SU-DHL-6 (cell line): ENCODE results near the gene TCF4.

ENCODE experiments used
- CTCF ChIP-seq: fragments of 200-600 bp; sonication (generic); IDR thresholded peaks from one replicate; pipeline ENCODE4 v1.5.1; 2017; ENCODE audit warnings: antibody characterized with exemption, mild to moderate bottlenecking, low read length, moderate library complexity; ENCODE audit not compliant: insufficient read depth, poor library complexity, severe bottlenecking
- EZH2phosphoT487 ChIP-seq: fragments of 200-600 bp; sonication (generic), shearing (Covaris generic); conservative IDR thresholded peaks from 2 replicates; pipeline ENCODE4 v1.6.1; 2018; ENCODE audit warnings: mild to moderate bottlenecking, antibody characterized with exemption, low read length, moderate library complexity, mixed read lengths

GRCh38 chr18:55386545-55386944 is 201.4 kb downstream of the TCF4 start:
- TF ChIP-seq CTCF, result no peak
- TF ChIP-seq EZH2phosphoT487, result no peak
